Testis (tissue), 2 donors: Measurements from ENCODE around the gene NEK11.

Experiments
- POLR2A ChIP-seq: fragments of 450-650 bp; IDR thresholded peaks from one replicate; pipeline ENCODE4 v1.6.1; 2017; ENCODE audit warnings: antibody characterized with exemption, mild to moderate bottlenecking, moderate library complexity
- TF ChIP-seq, protein P1 (sequence below), 3 experiments: fragments of 450-650 bp in 2 of 3; fragments of 200-600 bp in 1 of 3; sonication (generic) in 1 of 3; IDR thresholded peaks; one replicate each; pipeline ENCODE4 v1.5.1; 2016 to 2019; ENCODE audit warnings: antibody characterized with exemption in 3 of 3, mild to moderate bottlenecking in 2 of 3, moderate library complexity in 1 of 3

DNA sequence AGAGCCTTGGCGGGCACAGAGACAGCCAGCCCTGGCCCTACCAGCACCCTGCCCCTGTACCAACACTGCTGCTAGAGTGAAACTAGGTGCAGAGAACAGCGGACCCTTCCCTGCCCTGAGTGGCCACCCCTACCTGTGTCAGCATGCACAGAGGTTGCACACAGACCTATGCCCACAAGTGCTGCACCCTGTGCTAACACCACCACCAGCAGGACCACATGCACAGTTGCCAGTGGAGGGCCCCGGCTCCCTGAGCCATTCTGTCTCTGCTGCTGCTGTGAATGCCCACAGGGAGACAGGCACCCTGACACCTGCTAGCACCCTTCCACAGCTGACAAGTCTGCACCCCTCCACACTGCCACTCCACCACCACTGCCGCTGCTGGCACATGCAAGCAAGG lies 131.8 kb downstream of the NEK11 start:
- TF ChIP-seq, protein P1, sequence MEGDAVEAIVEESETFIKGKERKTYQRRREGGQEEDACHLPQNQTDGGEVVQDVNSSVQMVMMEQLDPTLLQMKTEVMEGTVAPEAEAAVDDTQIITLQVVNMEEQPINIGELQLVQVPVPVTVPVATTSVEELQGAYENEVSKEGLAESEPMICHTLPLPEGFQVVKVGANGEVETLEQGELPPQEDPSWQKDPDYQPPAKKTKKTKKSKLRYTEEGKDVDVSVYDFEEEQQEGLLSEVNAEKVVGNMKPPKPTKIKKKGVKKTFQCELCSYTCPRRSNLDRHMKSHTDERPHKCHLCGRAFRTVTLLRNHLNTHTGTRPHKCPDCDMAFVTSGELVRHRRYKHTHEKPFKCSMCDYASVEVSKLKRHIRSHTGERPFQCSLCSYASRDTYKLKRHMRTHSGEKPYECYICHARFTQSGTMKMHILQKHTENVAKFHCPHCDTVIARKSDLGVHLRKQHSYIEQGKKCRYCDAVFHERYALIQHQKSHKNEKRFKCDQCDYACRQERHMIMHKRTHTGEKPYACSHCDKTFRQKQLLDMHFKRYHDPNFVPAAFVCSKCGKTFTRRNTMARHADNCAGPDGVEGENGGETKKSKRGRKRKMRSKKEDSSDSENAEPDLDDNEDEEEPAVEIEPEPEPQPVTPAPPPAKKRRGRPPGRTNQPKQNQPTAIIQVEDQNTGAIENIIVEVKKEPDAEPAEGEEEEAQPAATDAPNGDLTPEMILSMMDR (IDR thresholded peaks at IDR 0.05) = no peak
- TF ChIP-seq POLR2A = no peak
